GM12864 (cell line): ENCODE measurements around the gene FCRLB.
"Not testable (repeated sequence)": the region's sequence is repeated elsewhere in the genome, so short reads cannot be mapped to it uniquely, and the experiment has no call there.

Experiments
- DNase-seq: peaks from one replicate; pipeline ENCODE4 v3.0.0-alpha.2; 2011; ENCODE audit warnings: low read depth
- H3K4me3 ChIP-seq: 2 replicates; pipeline ENCODE4 v1.5.1; 2011; ENCODE audit warnings: mild to moderate bottlenecking, low read depth, low read length, control low read depth
- TF ChIP-seq, protein P1 (sequence below): IDR thresholded peaks from 2 replicates; pipeline ENCODE4 v1.5.1; 2011; ENCODE audit warnings: low read depth, mild to moderate bottlenecking, moderate library complexity, low read length, control low read depth, inconsistent platforms; ENCODE audit errors: missing control alignments

Gene FCRLB

DNA sequence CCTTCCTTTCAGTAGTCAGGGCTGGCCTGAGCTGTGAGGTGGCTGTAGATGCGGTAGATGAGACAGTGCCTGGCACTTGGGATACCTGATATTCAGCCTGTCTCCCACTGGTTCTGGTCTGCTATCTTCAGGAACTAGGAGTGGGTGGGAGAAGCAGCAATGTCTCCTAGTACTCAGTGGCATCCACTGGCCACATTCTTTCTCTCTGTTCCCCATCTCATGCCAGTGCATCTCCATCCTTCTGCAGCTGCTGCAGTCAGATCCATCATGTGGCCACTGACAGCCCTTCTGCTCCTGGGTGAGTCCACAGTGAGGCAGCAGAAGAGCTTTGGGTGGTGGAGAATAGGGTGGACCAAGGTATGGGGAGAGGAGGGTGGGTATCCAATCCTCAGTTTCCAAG lies 1.1 kb downstream of the FCRLB start:
- TF ChIP-seq, protein P1, sequence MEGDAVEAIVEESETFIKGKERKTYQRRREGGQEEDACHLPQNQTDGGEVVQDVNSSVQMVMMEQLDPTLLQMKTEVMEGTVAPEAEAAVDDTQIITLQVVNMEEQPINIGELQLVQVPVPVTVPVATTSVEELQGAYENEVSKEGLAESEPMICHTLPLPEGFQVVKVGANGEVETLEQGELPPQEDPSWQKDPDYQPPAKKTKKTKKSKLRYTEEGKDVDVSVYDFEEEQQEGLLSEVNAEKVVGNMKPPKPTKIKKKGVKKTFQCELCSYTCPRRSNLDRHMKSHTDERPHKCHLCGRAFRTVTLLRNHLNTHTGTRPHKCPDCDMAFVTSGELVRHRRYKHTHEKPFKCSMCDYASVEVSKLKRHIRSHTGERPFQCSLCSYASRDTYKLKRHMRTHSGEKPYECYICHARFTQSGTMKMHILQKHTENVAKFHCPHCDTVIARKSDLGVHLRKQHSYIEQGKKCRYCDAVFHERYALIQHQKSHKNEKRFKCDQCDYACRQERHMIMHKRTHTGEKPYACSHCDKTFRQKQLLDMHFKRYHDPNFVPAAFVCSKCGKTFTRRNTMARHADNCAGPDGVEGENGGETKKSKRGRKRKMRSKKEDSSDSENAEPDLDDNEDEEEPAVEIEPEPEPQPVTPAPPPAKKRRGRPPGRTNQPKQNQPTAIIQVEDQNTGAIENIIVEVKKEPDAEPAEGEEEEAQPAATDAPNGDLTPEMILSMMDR: no peak
- no peak for DNase-seq

DNA sequence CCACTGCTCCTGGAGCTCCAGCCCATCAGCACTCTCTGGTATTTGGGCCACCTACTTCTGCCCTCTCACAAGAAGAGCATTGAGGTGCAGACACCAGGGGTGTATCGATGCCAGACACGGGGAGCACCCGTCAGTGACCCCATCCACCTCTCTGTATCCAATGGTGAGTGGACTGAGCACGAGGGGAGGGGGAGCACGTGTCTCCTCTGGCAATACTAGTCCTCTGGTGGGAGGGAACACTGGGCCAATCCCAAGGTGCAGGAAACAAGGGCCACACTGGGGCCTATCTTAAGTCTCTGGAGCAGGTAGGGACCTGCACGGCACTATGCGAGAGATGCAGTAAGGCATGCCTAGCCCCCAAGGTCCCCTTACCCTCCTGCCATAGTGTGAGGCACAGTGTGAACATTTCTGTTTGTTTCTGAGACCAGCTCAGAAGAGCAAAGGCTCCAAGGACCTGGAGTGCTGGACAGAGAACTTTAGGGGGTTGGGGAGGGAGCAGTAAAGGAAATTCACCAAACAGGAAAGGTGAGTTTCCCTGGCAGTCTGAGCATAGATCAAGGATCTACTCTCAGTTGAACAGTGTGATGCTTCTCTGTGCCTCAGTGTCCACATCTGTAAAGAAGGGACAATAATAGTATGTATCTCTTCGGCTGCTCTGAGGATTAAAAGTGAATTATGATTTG lies 2.3 kb downstream of the FCRLB start:
- H3K4me3 ChIP-seq: no peak overlapping the region
- DNase-seq: no peak
- TF ChIP-seq, protein P1: no peak

More for the DNA sequence above, 1.1 kb downstream of the FCRLB start:
- no peak overlapping the region for H3K4me3 ChIP-seq

DNA sequence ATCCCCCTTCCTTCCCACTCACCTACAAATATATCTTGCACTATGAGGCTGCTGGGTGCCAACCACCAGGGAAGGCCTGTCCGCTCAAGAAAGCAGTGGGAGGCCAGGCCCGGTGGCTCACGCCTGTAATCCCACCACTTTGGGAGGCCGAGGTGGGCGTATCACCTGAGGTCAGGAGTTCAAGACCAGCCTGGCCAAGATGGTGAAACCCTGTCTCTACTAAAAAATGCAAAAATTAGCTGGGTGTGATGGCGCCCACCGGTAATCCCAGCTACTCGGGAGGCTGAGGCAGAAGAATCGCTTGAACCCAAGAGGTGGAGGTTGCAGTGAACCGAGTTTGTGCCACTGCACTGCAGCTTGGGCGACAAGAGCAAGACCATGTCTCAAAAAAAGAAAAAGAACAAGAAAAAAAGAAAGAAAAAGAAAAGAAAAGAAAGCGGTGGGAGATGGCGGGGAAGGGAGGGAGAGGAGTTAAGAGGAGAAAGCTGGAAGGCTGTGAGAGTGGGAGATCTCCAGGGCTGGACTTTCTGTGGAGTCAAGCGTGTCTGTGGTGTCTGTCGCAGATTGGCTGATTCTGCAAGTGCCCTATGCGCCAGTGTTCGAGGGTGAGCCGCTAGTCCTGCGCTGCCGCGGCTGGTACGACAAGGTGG lies 4.0 kb downstream of the FCRLB start:
- DNase-seq: not testable (repeated sequence)
- peak overlapping the region; percentile 74 for H3K4me3 ChIP-seq

DNA sequence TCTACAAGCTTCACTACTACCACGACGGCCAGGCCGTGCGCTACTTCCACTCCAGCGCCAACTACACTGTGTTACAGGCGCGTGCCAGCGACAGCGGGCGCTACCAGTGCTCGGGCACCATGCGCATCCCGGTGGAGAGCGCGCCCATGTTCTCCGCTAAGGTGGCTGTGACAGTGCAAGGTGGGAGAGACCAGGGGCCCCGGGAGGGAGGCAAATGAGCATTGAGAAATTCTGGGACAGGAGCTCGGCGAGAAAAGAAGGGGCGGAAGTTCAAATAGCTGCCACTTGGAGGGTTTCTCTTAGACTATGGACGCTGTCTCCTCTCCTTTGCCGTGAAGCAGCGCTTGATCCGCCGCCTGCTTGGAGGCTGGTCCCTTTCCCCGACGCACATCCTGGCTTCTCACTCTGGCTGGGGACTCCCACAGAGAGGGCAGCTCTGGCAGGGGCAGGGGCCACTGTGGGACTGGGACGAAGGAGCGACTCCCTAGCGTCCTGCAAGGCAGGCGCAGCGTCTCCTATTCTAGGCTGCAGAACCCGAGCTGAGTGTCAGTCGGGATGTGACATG lies 4.6 kb downstream of the FCRLB start:
- peak overlapping the region; percentile 74 for H3K4me3 ChIP-seq
- TF ChIP-seq, protein P1: peak; percentile 42
- DNase-seq: no peak

DNA sequence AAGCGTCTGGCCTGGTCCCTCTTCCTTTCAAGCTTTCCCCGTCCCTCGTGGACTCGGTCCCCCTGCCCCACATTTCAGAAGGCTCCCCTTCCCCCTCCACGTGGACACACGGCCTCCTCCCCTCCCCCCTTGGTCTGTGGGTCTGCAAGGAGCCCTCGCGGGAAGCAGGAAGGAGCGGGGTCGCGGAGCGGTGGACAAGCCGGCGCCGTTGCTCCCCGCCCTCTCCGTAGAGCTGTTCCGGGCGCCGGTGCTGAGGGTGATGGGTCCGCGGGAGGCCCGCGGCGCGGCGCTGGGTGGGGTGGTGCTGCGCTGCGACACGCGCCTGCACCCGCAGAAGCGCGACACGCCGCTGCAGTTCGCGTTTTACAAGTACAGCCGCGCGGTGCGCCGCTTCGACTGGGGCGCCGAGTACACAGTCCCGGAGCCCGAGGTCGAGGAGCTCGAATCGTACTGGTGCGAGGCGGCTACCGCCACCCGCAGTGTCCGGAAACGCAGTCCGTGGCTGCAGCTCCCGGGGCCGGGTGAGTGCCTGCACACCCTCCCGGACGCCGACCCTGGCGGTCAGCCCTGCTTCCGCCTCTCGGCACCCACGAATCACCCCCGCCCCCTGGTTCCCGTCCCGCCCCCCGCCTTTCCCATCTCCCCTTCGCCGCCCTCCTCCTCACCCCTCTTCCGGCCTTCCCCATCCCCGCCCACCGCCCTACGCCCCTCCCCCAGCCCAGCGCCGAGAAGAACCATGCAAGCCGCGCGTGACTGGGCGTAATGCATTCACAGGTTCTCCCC lies 5.3 kb downstream of the FCRLB start:
- no peak for DNase-seq
- H3K4me3 ChIP-seq: peak overlapping the region; percentile 74
- TF ChIP-seq, protein P1: no peak

DNA sequence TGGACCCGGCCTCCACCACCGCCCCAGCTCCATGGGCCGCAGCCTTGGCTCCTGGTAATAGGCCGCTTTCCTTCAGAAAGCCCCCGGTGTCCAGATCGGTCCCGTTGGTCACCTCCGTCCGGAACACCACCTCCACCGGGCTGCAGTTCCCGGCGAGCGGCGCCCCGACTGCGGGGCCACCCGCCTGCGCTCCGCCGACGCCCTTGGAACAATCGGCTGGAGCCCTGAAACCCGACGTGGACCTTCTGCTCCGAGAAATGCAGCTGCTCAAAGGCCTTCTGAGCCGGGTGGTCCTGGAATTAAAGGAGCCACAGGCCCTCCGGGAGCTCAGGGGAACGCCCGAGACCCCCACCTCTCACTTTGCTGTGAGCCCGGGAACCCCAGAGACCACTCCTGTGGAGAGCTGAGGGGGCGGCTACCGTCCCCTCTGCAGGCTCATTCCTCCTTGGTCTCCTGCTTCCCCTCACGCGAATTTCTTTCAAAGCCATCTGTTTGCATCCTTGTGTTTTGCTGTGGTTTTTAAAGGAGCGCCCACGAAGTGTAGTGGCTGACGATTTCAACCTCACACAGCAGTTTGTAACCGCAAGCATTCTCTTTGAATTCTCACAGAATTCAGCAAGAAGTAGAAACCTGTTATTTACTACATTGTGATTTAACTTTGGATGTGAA lies 6.0 kb downstream of the FCRLB start:
- H3K4me3 ChIP-seq: peak overlapping the region; percentile 74
- TF ChIP-seq, protein P1: no peak
- DNase-seq: no peak
